ENCODE data around the gene SOX30.

DNA sequence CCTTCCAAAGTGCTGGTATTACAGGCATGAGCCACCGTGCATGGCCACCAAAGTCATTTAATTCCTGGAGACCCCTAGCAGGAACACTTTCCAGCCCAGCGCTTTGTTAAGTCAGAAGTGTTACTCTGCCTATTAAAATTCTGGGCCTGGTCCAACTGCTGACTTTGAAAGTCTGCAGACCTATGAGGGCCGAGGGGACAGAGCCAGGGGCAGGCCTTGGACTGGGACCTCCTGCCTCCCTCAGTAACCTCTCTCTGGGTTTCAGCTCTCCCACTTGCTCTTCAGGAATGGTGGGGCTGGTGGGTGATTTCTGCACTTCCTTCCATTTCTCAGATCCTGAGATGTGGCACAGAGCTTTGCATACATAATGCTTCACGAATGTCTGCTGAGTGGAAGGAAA lies 28.8 kb upstream of the SOX30 start:
- no peak for TF ChIP-seq POLR2AphosphoS5 (IDR thresholded peaks at IDR 0.05; ENCODE audit: borderline replicate concordance, low read depth, low read length)
- no peak for TF ChIP-seq FOXP2 (optimal IDR thresholded peaks at IDR 0.05; ENCODE audit: control extremely low read depth, extremely low read length, insufficient read depth)
- TF ChIP-seq EZH2 (IDR thresholded peaks at IDR 0.05): no peak

All from SK-N-MC (cell line).